Karpas-422 (cell line): ENCODE results near the gene PICK1. TPM values are rescaled to one million over a fixed set of nuclear protein-coding genes. Genes with fewer than 3 reads are reported as not detected.

Source experiments
- DNase-seq: peaks from one replicate; pipeline ENCODE4 v3.0.0-alpha.2; 2015
- H2AFZ ChIP-seq: fragments of 200-600 bp; sonication (generic); 2 replicates; pipeline ENCODE4 v1.6.1; 2014; ENCODE audit warnings: antibody characterized with exemption, low read length, mixed read lengths
- H3K27ac ChIP-seq: fragments of 200-600 bp; sonication (generic); 2 replicates; pipeline ENCODE4 v1.5.1; 2014; ENCODE audit warnings: mild to moderate bottlenecking, low read length, moderate library complexity
- H3K27me3 ChIP-seq: fragments of 200-600 bp; sonication (generic); 2 replicates; pipeline ENCODE4 v1.6.1; 2014; ENCODE audit warnings: low read length, mixed read lengths
- H3K36me3 ChIP-seq: fragments of 200-600 bp; sonication (generic); 2 replicates; pipeline ENCODE4 v1.6.1; 2014; ENCODE audit warnings: low read length, mixed read lengths; ENCODE audit not compliant: insufficient read depth
- H3K4me1 ChIP-seq: fragments of 200-600 bp; sonication (generic); 2 replicates; pipeline ENCODE4 v1.6.1; 2014; ENCODE audit warnings: mild to moderate bottlenecking, low read length, mixed read lengths
- H3K4me2 ChIP-seq: fragments of 200-600 bp; sonication (generic); 2 replicates; pipeline ENCODE4 v1.6.1; 2014; ENCODE audit warnings: low read length, low read depth, mild to moderate bottlenecking; ENCODE audit not compliant: poor library complexity, severe bottlenecking
- H3K4me3 ChIP-seq: fragments of 200-600 bp; sonication (generic); 2 replicates; pipeline ENCODE4 v1.5.1; 2014; ENCODE audit warnings: mild to moderate bottlenecking, antibody characterized with exemption, low read length, mixed read lengths
- H3K79me2 ChIP-seq: fragments of 200-600 bp; sonication (generic); 2 replicates; pipeline ENCODE4 v1.6.1; 2014; ENCODE audit warnings: mild to moderate bottlenecking, low read length, mixed read lengths
- H3K9ac ChIP-seq: fragments of 200-600 bp; sonication (generic); 2 replicates; pipeline ENCODE4 v1.6.0; 2014; ENCODE audit warnings: low read length
- H3K9me2 ChIP-seq: fragments of 200-600 bp; sonication (generic), shearing (Covaris generic); replicated peaks from 2 replicates; pipeline ENCODE4 v1.6.0; 2014; ENCODE audit warnings: mild to moderate bottlenecking, low read length, moderate library complexity; ENCODE audit not compliant: insufficient read depth
- H3K9me3 ChIP-seq: fragments of 300-700, 200-600 bp; sonication (generic); 2 replicates; pipeline ENCODE4 v1.6.1; 2014; ENCODE audit warnings: low read length, mixed read lengths
- H4K20me1 ChIP-seq: fragments of 200-600 bp; sonication (generic); 2 replicates; pipeline ENCODE4 v1.6.1; 2014; ENCODE audit warnings: mild to moderate bottlenecking, antibody characterized with exemption, low read length, low read depth; ENCODE audit not compliant: insufficient read depth
- total RNA-seq: library from RNA; depleted of rRNA; stranded (reverse); fragments of >200 nt; shearing (Covaris generic); gene quantifications from 2 replicates; pipeline ENCODE4 v1.2.3, GENCODE V29; 2014; ENCODE audit warnings: low replicate concordance

Gene PICK1
- total RNA-seq, 1 experiment from 2014 or later: 11.0 TPM

DNA sequence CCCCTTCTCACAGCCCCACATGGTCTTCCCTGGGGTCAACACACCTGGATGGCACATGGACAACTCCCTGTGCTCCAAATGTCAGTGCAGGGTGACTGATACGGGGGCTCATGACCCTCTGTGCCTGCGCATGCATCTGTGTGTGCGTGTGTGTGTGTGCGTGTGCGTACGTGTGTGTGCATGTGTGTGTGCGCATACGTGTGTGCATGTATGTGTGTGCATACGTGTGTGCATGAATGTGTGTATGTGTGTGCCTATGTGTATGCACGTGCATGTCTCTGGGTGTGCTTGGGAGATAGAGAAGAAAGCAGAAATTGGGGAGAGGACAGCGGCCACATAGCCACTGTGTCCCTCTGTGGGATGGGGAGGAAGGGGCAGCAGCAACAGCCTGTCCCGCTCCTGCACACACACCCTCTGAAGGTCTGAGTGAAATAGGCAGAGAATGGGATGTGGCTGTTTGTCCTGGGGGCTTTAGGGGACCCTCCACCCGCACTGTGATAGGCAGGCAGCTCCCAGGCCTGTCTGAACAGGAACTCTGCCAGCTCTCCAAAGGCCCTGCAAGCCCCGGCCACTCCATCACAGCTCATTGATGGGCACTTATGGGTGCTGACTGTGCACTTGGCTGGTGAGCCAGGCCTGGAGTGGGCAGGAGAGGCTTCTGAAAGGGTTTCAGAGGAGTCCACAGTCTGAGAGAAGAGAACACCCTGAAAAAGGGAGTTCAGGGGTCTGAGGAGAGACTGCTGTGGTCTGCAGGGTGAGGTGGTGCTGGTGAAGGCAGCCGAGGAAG is 28.7 kb upstream of the PICK1 start:
- Histone ChIP-seq H3K4me3 (no peak overlapping the region), H3K36me3 (no peaks in the 10 kb centered on the region), H3K79me2 (no peaks in the 10 kb centered on the region), H3K9me3 (no peaks in the 10 kb centered on the region), H3K27ac (no peak overlapping the region), H2AFZ (no peak overlapping the region), H3K4me2 (no peak overlapping the region), H3K27me3 (no peaks in the 10 kb centered on the region), H3K4me1 (peaks cover 25% of the 10 kb centered on the region), H3K9me2 (no peaks in the 10 kb centered on the region), H3K9ac (no peak overlapping the region), H4K20me1 (no peaks in the 10 kb centered on the region)
- DNase-seq: no peak

DNA sequence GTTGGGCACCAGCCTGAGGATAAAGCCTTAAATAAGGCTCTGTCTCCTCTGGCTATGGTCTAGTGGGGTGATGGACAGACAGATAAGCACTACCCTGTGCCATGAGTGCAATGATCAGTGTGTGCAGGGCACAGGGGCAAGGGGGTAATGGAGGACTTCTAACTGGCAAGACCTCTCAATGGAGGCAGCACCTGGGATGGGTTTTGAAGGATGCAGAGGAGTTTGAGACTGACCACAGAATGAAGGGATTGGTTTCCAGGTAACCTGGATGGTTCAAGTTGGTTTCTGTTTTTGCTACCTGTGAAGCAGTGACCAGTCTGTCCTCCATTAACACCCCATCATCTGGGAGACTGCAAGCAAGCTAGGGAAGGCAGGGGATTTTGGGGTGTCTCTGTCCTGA is 27.8 kb upstream of the PICK1 start:
- no peaks in the 10 kb centered on the region for H3K27me3 ChIP-seq
- H2AFZ ChIP-seq: no peak overlapping the region
- H3K79me2 ChIP-seq: no peaks in the 10 kb centered on the region
- no peak overlapping the region for H3K9ac ChIP-seq
- H3K4me2 ChIP-seq: no peak overlapping the region
- no peaks in the 10 kb centered on the region for H4K20me1 ChIP-seq
- no peak overlapping the region for H3K27ac ChIP-seq
- H3K36me3 ChIP-seq: no peaks in the 10 kb centered on the region
- no peak overlapping the region for H3K4me3 ChIP-seq
- H3K9me2 ChIP-seq: no peaks in the 10 kb centered on the region
- H3K9me3 ChIP-seq: no peaks in the 10 kb centered on the region
- DNase-seq: no peak
- H3K4me1 ChIP-seq: peaks cover 34% of the 10 kb centered on the region

DNA sequence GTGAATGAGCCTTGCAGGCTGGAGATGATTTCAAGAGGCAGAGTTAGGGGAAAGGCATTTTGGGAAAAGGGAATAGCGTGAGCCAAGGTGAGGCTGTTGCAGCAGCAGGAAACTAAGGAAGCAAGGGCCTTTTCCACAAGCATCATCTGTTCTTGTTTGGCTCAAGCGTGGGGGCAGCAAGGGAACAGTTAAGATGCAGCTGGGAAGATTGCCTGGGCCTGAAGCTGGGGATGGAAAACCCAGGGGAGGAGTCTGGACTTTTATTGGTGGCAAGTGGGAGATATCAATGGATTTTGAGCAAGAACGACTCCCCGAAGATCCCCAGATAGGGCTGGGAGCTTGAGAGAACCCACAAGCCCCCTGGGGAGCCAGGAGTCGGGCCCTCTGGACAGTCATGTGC is 27.3 kb upstream of the PICK1 start:
- no peaks in the 10 kb centered on the region for H3K79me2 ChIP-seq
- no peak overlapping the region for H2AFZ ChIP-seq
- H3K9me2 ChIP-seq: no peaks in the 10 kb centered on the region
- H4K20me1 ChIP-seq: no peaks in the 10 kb centered on the region
- H3K4me2 ChIP-seq: no peak overlapping the region
- H3K36me3 ChIP-seq: no peaks in the 10 kb centered on the region
- no peak overlapping the region for H3K9ac ChIP-seq
- no peak overlapping the region for H3K4me3 ChIP-seq
- no peak overlapping the region for H3K27ac ChIP-seq
- H3K27me3 ChIP-seq: no peaks in the 10 kb centered on the region
- DNase-seq: no peak
- H3K4me1 ChIP-seq: peaks cover 39% of the 10 kb centered on the region
- no peaks in the 10 kb centered on the region for H3K9me3 ChIP-seq

DNA sequence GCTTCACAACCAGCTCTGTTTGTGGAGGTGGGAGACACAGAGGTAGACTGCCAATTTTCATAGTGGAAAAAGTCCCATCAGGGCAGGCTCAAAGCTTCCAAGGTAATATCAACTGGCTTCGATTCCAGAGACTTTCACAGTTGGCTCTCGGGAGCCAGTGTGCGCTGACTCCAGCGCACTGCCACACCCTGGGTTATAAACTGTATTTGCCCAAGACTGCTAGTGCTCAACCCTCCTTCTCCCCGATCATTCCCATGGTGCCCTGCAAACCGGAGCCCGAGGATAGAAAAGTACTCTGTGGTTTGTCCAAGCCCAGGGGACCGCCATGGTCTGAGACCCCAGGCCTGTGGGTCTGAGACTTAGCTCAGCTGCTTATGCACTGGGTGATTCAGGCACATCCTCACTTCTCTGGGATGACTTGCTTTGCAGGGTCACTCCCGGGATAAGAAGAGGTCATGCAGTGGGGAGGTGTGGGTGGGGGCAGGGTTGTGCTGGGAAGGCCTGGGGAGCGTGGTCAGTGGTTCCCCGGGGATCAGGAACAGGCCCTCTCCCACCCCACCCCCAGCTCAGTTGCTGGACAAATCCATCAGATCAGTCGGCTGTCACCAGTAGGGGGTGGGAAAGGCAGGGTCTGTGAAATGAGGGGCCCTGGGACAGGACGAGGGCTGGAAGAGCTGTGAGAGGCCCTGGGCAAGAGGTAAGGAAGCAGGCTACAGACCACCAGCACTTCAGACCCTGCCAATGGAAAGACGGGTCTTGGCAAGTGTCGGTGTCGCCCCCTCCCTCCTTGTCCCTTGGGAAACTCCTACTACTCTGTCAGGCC is 26.7 kb upstream of the PICK1 start:
- Histone ChIP-seq H3K36me3 (no peaks in the 10 kb centered on the region), H3K4me1 (peaks cover 45% of the 10 kb centered on the region), H3K4me2 (no peak overlapping the region), H3K4me3 (no peak overlapping the region), H3K27ac (no peak overlapping the region), H2AFZ (no peak overlapping the region), H3K79me2 (no peaks in the 10 kb centered on the region), H4K20me1 (no peaks in the 10 kb centered on the region), H3K27me3 (no peaks in the 10 kb centered on the region), H3K9ac (no peak overlapping the region), H3K9me2 (no peaks in the 10 kb centered on the region), H3K9me3 (no peaks in the 10 kb centered on the region)
- DNase-seq: no peak

DNA sequence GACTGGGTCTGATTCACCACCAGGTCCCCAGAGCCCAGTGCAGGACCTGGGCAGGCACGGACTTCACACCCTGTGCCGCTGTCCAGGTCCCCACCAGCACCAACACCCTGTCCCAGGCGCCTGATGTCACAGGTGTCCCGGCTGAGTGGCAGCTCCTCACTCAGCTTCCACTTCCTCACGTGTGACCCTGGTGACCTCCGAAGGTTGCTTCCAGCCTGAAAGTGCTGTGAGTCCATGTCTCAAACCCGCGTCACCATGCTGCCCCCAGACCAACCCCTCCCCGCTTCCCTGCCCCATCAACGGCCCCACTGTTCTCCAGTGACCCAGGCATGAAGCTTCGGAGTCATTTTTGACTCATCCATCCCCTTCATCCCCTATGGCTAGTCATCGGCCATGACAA is 25.7 kb upstream of the PICK1 start:
- Histone ChIP-seq H3K4me2 (no peak overlapping the region), H3K27ac (no peak overlapping the region), H3K79me2 (no peaks in the 10 kb centered on the region), H3K9ac (no peak overlapping the region), H4K20me1 (no peaks in the 10 kb centered on the region), H3K27me3 (no peaks in the 10 kb centered on the region), H3K4me3 (no peak overlapping the region), H3K4me1 (peaks cover 46% of the 10 kb centered on the region), H3K9me2 (no peaks in the 10 kb centered on the region), H2AFZ (no peak overlapping the region), H3K36me3 (no peaks in the 10 kb centered on the region), H3K9me3 (no peaks in the 10 kb centered on the region)
- no peak for DNase-seq

DNA sequence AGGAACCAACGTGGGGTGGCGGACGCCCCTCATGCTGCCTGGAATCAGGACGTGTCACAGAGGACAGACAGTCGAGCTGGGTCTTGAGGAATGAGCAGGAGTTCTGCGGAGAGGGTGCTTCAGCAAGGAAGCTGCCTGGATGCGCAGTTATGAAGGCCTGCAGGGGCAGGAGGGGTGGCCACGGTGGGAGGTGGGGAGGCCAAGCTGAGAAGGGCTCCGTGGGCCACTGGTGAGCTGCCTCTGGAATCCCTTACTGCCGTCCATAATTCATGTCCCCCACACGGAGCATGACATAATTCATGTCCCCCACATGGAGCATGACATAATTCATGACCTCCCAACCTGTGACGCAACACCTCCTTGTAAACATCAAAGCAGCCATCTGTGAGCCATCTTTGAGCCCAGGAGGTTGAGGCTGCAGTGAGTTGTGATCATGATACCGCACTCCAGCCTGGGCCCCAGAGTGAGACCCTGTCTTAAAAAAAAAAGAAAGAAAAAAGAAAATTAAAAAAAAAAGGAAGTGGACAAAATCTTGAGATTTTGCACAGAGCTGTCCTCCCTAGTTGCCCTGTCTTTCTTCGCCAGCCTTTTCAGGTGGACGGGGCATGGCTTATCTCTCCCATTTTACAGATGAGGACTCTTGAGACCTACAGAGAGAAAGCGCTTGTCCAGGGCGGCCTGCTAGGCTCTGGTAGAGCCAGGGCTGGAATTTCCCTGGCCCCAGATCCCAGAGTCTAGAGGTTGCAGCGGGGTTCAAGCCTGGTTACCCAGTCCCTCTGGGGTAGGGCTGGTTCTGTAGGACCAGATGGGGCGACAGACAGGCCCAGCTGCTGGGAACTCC is 24.3 kb upstream of the PICK1 start:
- H3K4me3 ChIP-seq: no peak overlapping the region
- no peaks in the 10 kb centered on the region for H3K79me2 ChIP-seq
- no peaks in the 10 kb centered on the region for H3K27me3 ChIP-seq
- no peaks in the 10 kb centered on the region for H3K9me3 ChIP-seq
- H3K36me3 ChIP-seq: no peaks in the 10 kb centered on the region
- no peak for DNase-seq
- H3K27ac ChIP-seq: no peak overlapping the region
- H2AFZ ChIP-seq: no peak overlapping the region
- H3K9me2 ChIP-seq: no peaks in the 10 kb centered on the region
- H3K4me1 ChIP-seq: peaks cover 37% of the 10 kb centered on the region
- H4K20me1 ChIP-seq: no peaks in the 10 kb centered on the region
- H3K9ac ChIP-seq: no peak overlapping the region
- peak overlapping the region; percentile 67 for H3K4me2 ChIP-seq

DNA sequence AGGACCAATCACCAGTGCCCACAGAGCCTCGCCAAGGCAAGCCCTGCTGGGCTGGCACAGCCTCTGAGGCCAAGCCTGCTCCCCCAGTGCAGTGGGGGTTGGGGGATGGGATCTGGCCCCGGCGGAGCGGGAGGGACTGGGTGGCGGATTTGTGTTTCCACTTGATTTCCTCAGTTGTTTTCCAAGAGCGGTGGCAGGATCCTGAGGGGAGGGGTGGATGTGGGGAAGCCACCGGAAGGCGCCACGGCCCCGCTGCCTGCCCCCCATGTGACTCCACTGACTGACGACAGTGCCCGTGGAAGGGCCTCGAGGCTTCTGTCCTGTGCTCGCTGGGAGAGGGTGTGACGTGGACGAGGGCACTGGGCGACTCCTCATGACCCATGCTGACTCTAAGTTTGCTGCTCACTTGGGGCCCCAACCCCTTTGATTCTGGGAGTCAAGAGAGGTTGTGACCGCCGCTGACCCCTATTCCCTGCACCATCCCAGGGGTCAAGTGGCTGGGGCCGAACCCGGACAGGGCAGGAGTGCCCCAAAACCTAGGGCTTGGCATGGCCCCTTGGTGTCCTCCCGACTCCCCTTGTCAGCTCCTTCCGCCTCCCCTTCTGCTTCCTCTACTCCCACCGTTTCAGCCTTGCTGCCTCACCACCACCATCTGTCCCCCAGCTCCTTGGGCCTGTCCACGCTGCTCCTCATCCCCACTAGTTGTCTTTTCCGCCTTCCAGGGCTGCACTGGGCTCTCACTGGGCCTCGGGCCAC is 23.5 kb upstream of the PICK1 start:
- H3K9ac ChIP-seq: peak overlapping the region; percentile 68
- H3K79me2 ChIP-seq: no peaks in the 10 kb centered on the region
- H3K9me2 ChIP-seq: no peaks in the 10 kb centered on the region
- no peaks in the 10 kb centered on the region for H4K20me1 ChIP-seq
- peak overlapping the region; percentile 79; the same call in 1 of the 2 replicates for H3K27ac ChIP-seq
- peak overlapping the region; percentile 67 for H3K4me2 ChIP-seq
- H3K4me3 ChIP-seq: peak overlapping the region; percentile 38; the same call in 1 of the 2 replicates
- no peaks in the 10 kb centered on the region for H3K9me3 ChIP-seq
- H3K27me3 ChIP-seq: no peaks in the 10 kb centered on the region
- peak overlapping the region; percentile 17; the same call in 1 of the 2 replicates for H2AFZ ChIP-seq
- peaks cover 37% of the 10 kb centered on the region for H3K4me1 ChIP-seq
- no peaks in the 10 kb centered on the region for H3K36me3 ChIP-seq
- DNase-seq: no peak
